GM10248 (cell line): ENCODE data around the gene NUTF2.
A peak's percentile ranks its signal among the peaks of the same experiment; 100 is the strongest.

Experiments used
- CTCF ChIA-PET: fragments of 300-600 bp; sonication (Branson Sonifier 250); formaldehyde crosslinking; extraction: SDS; loops from one replicate; lab custom pipeline; 2021; ENCODE audit warnings: antibody characterized with exemption; lab: Yijun Ruan, JAX
- POLR2A ChIA-PET: fragments of 350-650 bp; sonication (Branson Sonifier 250); formaldehyde crosslinking; extraction: SDS; loops from one replicate; lab custom pipeline; 2020; ENCODE audit warnings: antibody characterized with exemption; lab: Yijun Ruan, JAX
- DNase-seq: peaks from one replicate; pipeline ENCODE4 v3.0.0; 2012; ENCODE audit errors: extremely low spot score
- CTCF ChIP-seq: IDR thresholded peaks from 2 replicates; pipeline ENCODE4 v1.5.1; 2012; ENCODE audit warnings: mild to moderate bottlenecking, low read depth; ENCODE audit errors: extremely low read depth, missing control alignments, control extremely low read depth

NUTF2 gene

DNA sequence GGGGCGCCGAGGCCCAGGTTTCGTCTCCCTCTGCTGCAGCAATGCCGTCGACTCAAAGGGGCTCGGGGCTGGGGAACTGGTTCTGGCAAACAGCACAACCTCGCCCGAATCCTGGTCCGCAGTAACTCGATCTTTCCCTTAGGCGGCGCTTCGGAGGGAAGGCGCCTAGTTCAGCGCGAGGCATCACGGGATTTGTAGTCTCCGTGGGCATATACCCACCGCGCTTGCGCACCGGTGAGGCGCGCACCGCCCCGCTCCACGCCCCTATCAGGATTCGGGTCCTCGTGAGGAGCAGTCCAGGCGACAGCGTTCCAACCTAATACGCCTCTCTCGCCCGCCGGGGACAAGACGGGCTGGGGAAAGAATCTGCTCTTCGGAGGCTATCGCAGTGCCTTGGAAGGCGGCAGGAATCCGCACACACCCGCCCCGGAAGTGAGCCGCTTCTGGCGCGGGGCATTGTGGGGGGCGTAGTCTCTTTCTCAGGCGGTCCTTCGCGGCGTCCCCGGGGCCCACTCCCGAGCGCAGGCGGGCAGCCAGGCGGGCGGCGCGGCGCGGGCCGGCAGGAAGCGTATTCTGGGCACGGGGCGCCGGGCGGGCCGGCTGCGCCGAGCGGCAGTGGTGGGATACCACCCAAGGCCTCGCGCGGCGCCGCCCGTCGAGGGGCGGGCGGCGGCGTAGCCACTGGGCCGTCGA is 4.8 kb upstream of the NUTF2 start, which contains the start of gene THAP11:
TSS of gene THAP11 (plus strand) at position 505 of the 693 bp plus-strand sequence. CDS start 235 bp downstream, outside the sequence.
- peak; percentile 87 for TF ChIP-seq CTCF
- ChIA-PET CTCF (interaction anchor here (1.0 to 1.5 kb wide), 4 partner anchors 21 to 230 kb away, joined by 3 to 10 read pairs (median 3); no protein-coding TSS in a partner anchor), POLR2A (no interaction called here)
- DNase-seq, result peak; percentile 92

GRCh38 chr16:67842509-67843342 is 4.0 kb upstream of the NUTF2 start:
- peak; percentile 57 for TF ChIP-seq CTCF
- POLR2A ChIA-PET, result no interaction called here
- DNase-seq, result peak; percentile 50
- CTCF ChIA-PET, result interaction anchor here (0.9 to 3.0 kb wide), 7 partner anchors 9 to 322 kb away, joined by 3 to 18 read pairs (median 6); partner anchors contain the start of genes RANBP10 and TSNAXIP1

GRCh38 chr16:67843343-67843765 is 3.4 kb upstream of the NUTF2 start:
- CTCF ChIA-PET, result interaction anchor here (0.9 to 3.0 kb wide), 8 partner anchors 9 to 323 kb away, joined by 3 to 18 read pairs (median 4); partner anchors contain the start of genes RANBP10 and TSNAXIP1
- POLR2A ChIA-PET, result no interaction called here
- TF ChIP-seq CTCF, result no peak
- no peak for DNase-seq

GRCh38 chr16:67844497-67844896 is 2.2 kb upstream of the NUTF2 start:
- TF ChIP-seq CTCF, result no peak
- ChIA-PET POLR2A (interaction anchor here (0.6 to 0.7 kb wide), 2 partner anchors 16 to 257 kb away, joined by 3 to 4 read pairs; no protein-coding TSS in a partner anchor), CTCF (interaction anchor here (0.6 to 3.0 kb wide), 13 partner anchors 9 to 323 kb away, joined by 3 to 18 read pairs (median 5); partner anchors contain the start of genes PSKH1, RANBP10 and TSNAXIP1)
- DNase-seq, result no peak

- no peak for DNase-seq
- TF ChIP-seq CTCF, result no peak
- ChIA-PET POLR2A (interaction anchor here (0.5 to 0.7 kb wide), 4 partner anchors 10 to 256 kb away, joined by 3 to 4 read pairs (median 3); no protein-coding TSS in a partner anchor), CTCF (interaction anchor here (0.8 to 3.0 kb wide), 14 partner anchors 8 to 324 kb away, joined by 3 to 18 read pairs (median 4); partner anchors contain the start of genes RANBP10 and TSNAXIP1)
These were observed 1.3 kb upstream of the NUTF2 start for GRCh38 chr16:67845291-67846062.
